ENCODE results near the gene METTL15.
"Not testable (repeated sequence)": the region's sequence is repeated elsewhere in the genome, so short reads cannot be mapped to it uniquely, and the experiment has no call there.

Gene METTL15

DNA sequence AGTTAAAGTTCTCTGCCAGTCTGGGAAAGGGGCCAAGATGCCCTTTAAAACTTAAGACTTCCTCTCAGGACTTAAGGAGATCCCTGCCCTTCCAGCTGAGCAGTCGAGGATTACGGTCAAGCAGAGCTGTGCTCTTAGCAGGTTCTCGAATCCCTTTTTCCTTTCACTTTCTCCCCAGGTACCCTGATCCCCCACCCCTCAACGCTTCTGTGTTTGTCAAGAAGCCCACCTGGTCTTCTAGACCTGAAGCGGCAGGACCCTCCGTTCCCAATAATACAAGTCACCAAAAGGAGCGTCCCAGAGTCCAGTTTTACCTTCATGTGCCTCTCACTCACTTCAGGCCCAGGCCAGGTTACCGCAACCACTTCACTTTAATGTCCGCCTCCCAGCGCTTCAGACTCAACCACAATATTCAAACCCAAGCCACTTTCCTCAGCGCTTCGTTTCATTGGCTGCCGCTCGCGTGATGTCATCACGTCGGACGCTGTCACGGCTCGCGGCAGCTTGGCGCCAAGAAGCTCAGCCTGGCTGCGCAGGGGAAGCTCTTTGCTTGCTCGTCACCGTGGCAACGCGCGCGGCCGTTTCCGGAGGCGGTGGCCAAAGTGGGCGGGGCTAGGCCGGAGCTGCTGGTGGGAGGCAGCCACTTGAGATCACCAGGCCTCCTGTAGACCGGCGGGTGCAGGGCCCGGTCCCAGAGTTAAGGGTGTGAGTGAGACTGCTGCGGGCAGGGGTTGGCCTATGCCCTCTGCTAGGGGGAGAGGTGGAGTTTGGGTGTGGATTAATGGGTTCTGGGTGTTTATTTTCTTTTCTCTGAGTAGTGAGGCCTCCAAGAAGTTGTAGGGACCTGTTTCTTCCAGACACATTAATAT, at the start of gene METTL15, which contains the start of gene KIF18A:
TSS of gene METTL15 (plus strand) at position 639 of the 869 bp plus-strand sequence. CDS start 4,947 bp downstream, outside the sequence.
TSS of gene KIF18A (minus strand) at position 407 of the 869 bp plus-strand sequence. CDS start 10,209 bp downstream, outside the sequence.
- TF ChIP-seq POLR2A (IDR thresholded peaks at IDR 0.05; ENCODE audit: low read length): peak; percentile 95
- TF ChIP-seq GATA1 (IDR thresholded peaks at IDR 0.05; ENCODE audit: low read depth, low read length): no peak
- DNase-seq: peak; percentile 100

DNA sequence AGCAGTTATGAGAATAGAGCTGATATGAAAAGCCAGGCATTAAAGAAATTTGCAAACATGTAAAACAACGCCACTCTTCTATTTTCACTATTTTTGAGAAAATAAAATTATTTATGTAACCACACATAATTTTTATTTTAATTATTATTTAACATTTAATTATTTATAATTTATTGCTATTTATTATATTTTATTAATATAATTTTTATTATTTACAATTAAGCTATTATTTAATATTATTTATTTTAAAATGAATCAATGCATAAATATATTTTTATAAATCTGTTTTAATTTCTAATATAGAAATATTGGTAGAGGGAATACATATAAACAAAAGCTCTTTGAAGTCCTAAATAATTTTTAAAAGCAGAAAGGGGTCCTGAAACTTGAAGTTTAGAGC, 36.9 kb upstream of the METTL15 start:
- TF ChIP-seq POLR2A (IDR thresholded peaks at IDR 0.05; ENCODE audit: low read length): no peak
- no peak for TF ChIP-seq GATA1 (IDR thresholded peaks at IDR 0.05; ENCODE audit: low read depth, low read length)

DNA sequence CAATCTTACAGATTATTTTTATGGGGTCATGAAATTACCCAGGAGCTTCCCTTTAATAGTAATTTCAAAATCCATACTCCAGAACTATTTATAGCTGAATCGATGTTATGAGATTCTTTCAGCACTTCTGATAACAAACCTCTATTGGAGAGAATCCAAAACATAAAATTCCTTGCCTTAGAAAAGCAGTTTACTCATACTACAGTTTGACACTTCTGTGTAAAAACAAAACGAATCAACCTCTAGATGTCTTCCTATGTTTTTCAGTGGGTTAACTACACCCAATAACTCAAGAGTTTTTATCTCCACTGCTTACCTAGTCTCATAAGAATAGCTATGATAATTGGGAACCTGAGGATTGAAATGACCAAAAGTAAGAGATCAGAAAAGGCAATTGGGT, 35.9 kb upstream of the METTL15 start:
- TF ChIP-seq GATA1 (IDR thresholded peaks at IDR 0.05; ENCODE audit: low read depth, low read length) (no peak), POLR2A (IDR thresholded peaks at IDR 0.05; ENCODE audit: low read length) (no peak)
- no peak for DNase-seq

More for the DNA sequence above, 36.9 kb upstream of the METTL15 start:
- DNase-seq: no peak

GRCh38 chr11:28077521-28077920, 30.7 kb upstream of the METTL15 start:
- TF ChIP-seq GATA1 (IDR thresholded peaks at IDR 0.05; ENCODE audit: low read depth, low read length) (no peak), POLR2A (IDR thresholded peaks at IDR 0.05; ENCODE audit: low read length) (no peak)
- DNase-seq: no peak

DNA sequence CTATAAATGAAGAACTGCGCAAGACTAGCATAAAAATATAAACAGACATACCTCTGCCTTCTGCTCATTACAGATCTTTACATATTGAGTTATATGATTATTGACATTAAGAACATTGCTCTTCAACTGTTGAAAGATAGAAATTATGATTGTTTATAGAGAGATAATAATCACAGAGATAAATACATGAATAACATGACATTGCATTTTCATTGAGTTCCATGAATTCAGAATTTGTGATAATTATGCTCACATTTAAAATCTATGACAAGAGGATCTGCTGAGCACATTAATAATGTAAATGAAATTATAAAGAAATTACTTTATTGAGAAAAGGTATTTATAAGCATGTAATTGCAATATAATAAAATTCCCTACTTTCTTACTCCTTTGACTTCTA, 25.1 kb upstream of the METTL15 start:
- DNase-seq: no peak
- TF ChIP-seq GATA1 (IDR thresholded peaks at IDR 0.05; ENCODE audit: low read depth, low read length) (no peak), POLR2A (IDR thresholded peaks at IDR 0.05; ENCODE audit: low read length) (no peak)

DNA sequence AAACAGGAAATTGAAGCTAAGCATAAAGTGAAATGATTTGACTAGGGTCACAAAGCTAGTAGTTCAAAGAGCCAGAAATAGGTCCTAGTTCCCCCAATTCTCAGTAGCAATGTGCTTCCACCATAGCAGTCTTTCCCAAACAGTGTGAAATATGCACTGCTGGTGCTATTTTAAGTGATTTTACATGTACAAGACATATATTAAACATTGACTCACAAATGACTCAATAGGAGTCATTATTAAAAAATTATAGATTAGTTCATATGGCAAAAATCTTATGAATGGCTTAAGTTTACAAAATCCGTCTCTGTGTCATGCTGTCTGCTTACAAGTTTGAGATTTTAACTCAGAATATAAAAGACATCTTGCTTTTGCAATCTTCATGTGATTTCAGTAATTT, 21.6 kb upstream of the METTL15 start:
- no peak for TF ChIP-seq GATA1 (IDR thresholded peaks at IDR 0.05; ENCODE audit: low read depth, low read length)
- TF ChIP-seq POLR2A (IDR thresholded peaks at IDR 0.05; ENCODE audit: low read length): no peak
- DNase-seq: no peak

GRCh38 chr11:28087192-28087591, 21.0 kb upstream of the METTL15 start:
- DNase-seq: not testable (repeated sequence)

DNA sequence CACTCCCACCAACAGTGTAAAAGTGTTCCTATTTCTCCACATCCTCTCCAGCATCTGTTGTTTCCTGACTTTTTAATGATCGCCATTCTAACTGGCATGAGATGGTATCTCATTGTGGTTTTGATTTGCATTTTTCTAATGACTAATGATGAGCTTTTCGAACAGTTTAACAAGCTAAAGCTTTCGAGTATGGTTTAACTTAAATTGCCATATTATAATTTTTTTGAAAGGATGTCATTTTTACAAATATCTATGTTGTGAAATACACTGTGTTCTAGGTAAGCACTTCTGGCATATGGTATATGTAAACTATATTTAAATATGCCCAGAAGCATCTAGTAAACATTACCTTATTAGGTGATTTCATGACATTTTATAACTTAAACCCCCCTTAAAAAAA, 20.5 kb upstream of the METTL15 start:
- not testable (repeated sequence) for DNase-seq

- TF ChIP-seq GATA1 (IDR thresholded peaks at IDR 0.05; ENCODE audit: low read depth, low read length): no peak
- TF ChIP-seq POLR2A (IDR thresholded peaks at IDR 0.05; ENCODE audit: low read length): no peak
- peak in 1 of 2 experiments; percentile 11 for DNase-seq
Measured at GRCh38 chr11:28089378-28089777, 18.8 kb upstream of the METTL15 start.

DNA sequence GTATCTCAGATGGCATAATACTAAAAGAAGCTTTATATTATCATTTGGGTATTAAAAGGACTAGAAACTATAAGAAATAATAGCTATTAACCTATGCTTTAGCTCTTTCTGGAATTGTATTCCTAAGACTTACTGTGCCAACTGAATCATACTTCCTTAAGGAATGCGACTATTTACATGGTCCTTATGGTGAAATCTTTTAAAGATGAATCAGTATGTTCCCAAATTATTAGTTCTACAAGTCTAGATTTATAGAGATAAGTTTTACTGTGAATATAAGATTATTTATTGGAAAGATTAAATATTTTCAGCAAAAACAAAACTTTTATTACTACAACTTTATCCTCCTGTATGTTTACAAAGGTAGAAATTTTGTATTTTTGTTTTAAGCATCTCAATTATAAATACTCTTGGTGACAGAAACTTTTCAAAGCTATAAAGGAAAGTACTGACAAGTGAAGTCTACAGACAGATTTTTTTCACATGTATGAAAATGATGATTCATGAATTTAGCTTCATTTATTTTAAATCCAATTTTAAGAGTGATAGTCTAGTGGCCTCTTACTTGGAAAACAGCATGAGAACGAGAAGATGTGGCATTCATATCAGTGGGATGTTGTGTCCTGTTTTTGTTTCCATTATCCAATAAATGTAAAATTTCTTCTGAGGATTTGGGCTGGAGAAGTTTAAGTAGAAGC, 18.0 kb upstream of the METTL15 start:
- DNase-seq: no peak
- no peak for TF ChIP-seq POLR2A (IDR thresholded peaks at IDR 0.05; ENCODE audit: low read length)
- TF ChIP-seq GATA1 (IDR thresholded peaks at IDR 0.05; ENCODE audit: low read depth, low read length): no peak

- DNase-seq: no peak
- TF ChIP-seq GATA1 (IDR thresholded peaks at IDR 0.05; ENCODE audit: low read depth, low read length) (no peak), POLR2A (IDR thresholded peaks at IDR 0.05; ENCODE audit: low read length) (no peak)
Measured at GRCh38 chr11:28092786-28093185, 15.4 kb upstream of the METTL15 start.

- DNase-seq: no peak
- TF ChIP-seq GATA1 (IDR thresholded peaks at IDR 0.05; ENCODE audit: low read depth, low read length) (no peak), POLR2A (IDR thresholded peaks at IDR 0.05; ENCODE audit: low read length) (no peak)
Measured at GRCh38 chr11:28098257-28098656, 9.9 kb upstream of the METTL15 start.

DNA sequence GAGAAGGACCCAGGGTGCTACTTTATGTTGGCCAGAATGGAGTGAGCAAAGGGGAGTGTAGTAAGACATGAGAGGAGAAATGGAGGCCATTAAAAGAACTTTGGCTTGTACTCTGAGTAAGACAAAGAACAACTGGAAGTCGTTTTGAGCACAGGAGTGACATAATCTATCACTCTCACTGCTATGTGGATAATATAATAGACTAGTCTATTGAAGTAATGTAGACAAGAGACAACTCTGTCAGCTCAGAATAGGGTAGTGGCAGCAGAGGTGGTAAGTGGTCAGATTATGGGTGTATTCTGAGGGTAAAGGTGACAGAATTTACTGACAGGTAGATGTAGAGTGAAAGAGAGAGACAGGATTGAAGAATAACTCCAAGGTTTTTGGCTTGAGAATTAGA, 8.5 kb upstream of the METTL15 start:
- TF ChIP-seq GATA1 (IDR thresholded peaks at IDR 0.05; ENCODE audit: low read depth, low read length) (no peak), POLR2A (IDR thresholded peaks at IDR 0.05; ENCODE audit: low read length) (no peak)
- no peak for DNase-seq

DNA sequence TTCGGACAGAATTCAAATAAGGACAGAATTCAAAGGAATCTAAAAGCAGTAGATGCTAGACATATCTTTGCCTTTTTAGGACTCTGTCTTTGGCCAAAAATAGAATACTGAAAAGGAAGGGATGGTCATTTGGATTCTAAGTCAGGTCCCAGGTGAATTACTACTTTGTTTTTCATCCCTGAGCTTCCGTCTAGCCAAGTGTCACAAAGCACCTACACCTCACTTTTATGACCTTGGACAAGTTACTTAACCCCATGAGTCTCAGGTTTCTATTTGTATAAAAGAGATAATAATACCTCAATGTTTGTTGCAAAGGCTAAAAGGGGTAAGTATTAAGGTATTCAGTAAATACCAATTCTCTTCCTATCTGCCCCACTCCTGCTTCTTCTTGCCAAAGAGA, 7.5 kb upstream of the METTL15 start:
- DNase-seq: no peak
- TF ChIP-seq GATA1 (IDR thresholded peaks at IDR 0.05; ENCODE audit: low read depth, low read length) (no peak), POLR2A (IDR thresholded peaks at IDR 0.05; ENCODE audit: low read length) (no peak)

DNA sequence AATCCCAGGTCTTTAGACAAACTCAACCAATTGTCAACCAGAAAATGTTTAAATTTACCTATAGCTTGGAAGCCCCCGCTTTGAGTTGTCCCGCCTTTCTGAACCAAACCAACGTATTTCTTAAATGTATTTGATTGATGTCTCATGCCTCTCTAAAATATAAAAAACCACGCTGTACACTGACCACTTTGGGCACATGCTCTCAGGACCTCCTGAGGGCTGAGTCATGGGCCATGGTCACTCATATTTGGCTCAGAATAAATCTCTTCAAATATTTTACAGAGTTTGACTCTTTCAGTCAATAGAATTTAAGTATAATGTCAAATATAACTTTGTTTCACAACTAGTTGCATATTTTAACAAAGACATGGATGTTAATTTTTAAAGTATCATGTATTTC, 5.9 kb upstream of the METTL15 start:
- DNase-seq: not testable (repeated sequence)
